Femur (tissue), 1 donor: ENCODE measurements around the gene UQCRQ.
"Not testable (repeated sequence)": the region's sequence is repeated elsewhere in the genome, so short reads cannot be mapped to it uniquely, and the experiment has no call there.

Source experiments
- DNase-seq: peaks from one replicate; pipeline ENCODE4 v3.0.0-alpha.2; 2017

The UQCRQ gene

GRCh38 chr5:132834057-132834456, 32.4 kb upstream of the UQCRQ start:
- no peak for DNase-seq

GRCh38 chr5:132836852-132837251, 29.6 kb upstream of the UQCRQ start:
- DNase-seq = no peak

- DNase-seq = no peak
These were observed 28.6 kb upstream of the UQCRQ start for GRCh38 chr5:132837868-132838267.

GRCh38 chr5:132838516-132839282, 27.7 kb upstream of the UQCRQ start:
- no peak for DNase-seq

GRCh38 chr5:132839426-132840301, 26.8 kb upstream of the UQCRQ start:
- DNase-seq = no peak

GRCh38 chr5:132840313-132840712, 26.1 kb upstream of the UQCRQ start:
- DNase-seq = no peak

- no peak for DNase-seq
These were observed 25.5 kb upstream of the UQCRQ start for GRCh38 chr5:132840896-132841295.

GRCh38 chr5:132841305-132841704, 25.1 kb upstream of the UQCRQ start:
- DNase-seq = no peak

- DNase-seq = no peak
These were observed 18.2 kb upstream of the UQCRQ start for GRCh38 chr5:132848270-132848669.

- no peak for DNase-seq
These were observed 17.1 kb upstream of the UQCRQ start for GRCh38 chr5:132849347-132849746.

- DNase-seq = no peak
These were observed 16.4 kb upstream of the UQCRQ start for GRCh38 chr5:132850066-132850465.

GRCh38 chr5:132853323-132853722, 13.1 kb upstream of the UQCRQ start:
- DNase-seq = no peak

- DNase-seq = no peak
These were observed 12.7 kb upstream of the UQCRQ start for GRCh38 chr5:132853790-132854189.

- DNase-seq = no peak
These were observed 12.1 kb upstream of the UQCRQ start for GRCh38 chr5:132854301-132854700.

- DNase-seq = not testable (repeated sequence)
These were observed 11.4 kb upstream of the UQCRQ start for GRCh38 chr5:132854992-132855391.

- no peak for DNase-seq
These were observed 10.4 kb upstream of the UQCRQ start for GRCh38 chr5:132856011-132856410.

GRCh38 chr5:132859889-132860437, 6.5 kb upstream of the UQCRQ start:
- DNase-seq = no peak

GRCh38 chr5:132860742-132861141, 5.7 kb upstream of the UQCRQ start:
- no peak for DNase-seq

- DNase-seq = no peak
These were observed 637 bp upstream of the UQCRQ start for GRCh38 chr5:132865668-132866341.

GRCh38 chr5:132867046-132867451, 607 bp downstream of the UQCRQ start:
- DNase-seq = no peak

- DNase-seq = no peak
These were observed 2.3 kb downstream of the UQCRQ start for GRCh38 chr5:132868754-132869153.

- no peak for DNase-seq
These were observed 4.4 kb downstream of the UQCRQ start for GRCh38 chr5:132870801-132871200.
